ENCODE measurements around the gene GADD45B. TPM values are rescaled to one million over a fixed set of nuclear protein-coding genes. Genes with fewer than 3 reads are reported as not detected.
"Not testable (repeated sequence)": the region's sequence is repeated elsewhere in the genome, so short reads cannot be mapped to it uniquely, and the experiment has no call there.

The GADD45B gene
- total and polyA plus RNA-seq, 8 donors, result 7.5 to 73.5 (median 14.4) TPM

DNA sequence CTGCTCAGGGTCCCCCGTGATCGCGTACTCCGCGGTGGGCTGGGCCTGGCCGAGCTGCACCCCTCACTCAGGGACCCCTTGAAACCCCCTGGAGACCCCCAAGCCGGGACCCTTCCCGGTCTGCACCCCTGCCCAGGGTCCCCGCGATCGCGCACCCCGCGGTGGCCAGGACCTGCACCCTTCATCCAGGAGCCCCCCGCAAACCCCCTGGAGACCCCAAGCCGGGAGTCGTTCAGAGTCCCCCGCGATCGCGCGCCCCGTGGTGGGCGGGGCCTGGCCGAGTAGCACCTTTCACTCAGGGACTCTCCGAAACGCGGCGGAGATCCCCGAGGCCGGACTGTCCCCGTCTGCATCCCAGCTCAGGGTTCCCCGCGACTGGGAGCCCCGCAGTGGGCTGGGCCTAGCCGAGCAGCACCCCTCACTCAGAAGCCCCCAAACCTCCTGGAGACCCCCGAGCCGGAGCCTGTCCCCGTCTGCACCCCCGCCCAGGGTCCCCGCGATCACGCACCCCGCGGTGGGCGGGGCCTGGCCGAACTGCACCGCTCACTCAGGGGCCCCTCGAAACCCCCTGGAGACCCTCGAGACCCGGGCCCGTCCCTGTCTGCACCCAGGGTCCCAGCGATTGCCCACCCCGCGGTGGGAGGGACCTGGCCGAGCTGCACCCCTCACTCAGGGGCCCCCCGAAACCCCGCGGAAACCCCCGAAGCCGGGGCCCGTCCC lies 19.9 kb upstream of the GADD45B start:
- peak overlapping the region in 1 of 2 donors; percentile 63 for H3K27ac ChIP-seq
- ATAC-seq (peak; percentile 33), DNase-seq (peak in 2 of 4 donors; percentile 45 to 88)
- peak overlapping the region; percentile 78 to 92 for H3K4me3 ChIP-seq
- peaks cover 0 to 8% of the 10 kb centered on the region in 2 donors for H3K36me3 ChIP-seq
- intact Hi-C loops (cut with DNase I), result no loop called here
- H3K9me3 ChIP-seq, result no peaks in the 10 kb centered on the region
- TF ChIP-seq, protein P1, sequence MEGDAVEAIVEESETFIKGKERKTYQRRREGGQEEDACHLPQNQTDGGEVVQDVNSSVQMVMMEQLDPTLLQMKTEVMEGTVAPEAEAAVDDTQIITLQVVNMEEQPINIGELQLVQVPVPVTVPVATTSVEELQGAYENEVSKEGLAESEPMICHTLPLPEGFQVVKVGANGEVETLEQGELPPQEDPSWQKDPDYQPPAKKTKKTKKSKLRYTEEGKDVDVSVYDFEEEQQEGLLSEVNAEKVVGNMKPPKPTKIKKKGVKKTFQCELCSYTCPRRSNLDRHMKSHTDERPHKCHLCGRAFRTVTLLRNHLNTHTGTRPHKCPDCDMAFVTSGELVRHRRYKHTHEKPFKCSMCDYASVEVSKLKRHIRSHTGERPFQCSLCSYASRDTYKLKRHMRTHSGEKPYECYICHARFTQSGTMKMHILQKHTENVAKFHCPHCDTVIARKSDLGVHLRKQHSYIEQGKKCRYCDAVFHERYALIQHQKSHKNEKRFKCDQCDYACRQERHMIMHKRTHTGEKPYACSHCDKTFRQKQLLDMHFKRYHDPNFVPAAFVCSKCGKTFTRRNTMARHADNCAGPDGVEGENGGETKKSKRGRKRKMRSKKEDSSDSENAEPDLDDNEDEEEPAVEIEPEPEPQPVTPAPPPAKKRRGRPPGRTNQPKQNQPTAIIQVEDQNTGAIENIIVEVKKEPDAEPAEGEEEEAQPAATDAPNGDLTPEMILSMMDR (IDR thresholded peaks at IDR 0.05), result no peak
- H3K27me3 ChIP-seq, result no peaks in the 10 kb centered on the region
- H3K4me1 ChIP-seq, result peaks cover 0 to 25% of the 10 kb centered on the region in 2 donors

- Histone ChIP-seq H3K4me3 (peak overlapping the region; percentile 22 to 92), H3K9me3 (no peaks in the 10 kb centered on the region), H3K27me3 (peaks cover 0 to 5% of the 10 kb centered on the region in 2 donors), H3K27ac (peak overlapping the region; percentile 82), H3K4me1 (peaks cover 6 to 40% of the 10 kb centered on the region in 2 donors), H3K36me3 (no peaks in the 10 kb centered on the region)
- ATAC-seq (no peak), DNase-seq (no peak)
- intact Hi-C loops (cut with DNase I), result no loop called here
- TF ChIP-seq, protein P1 (IDR thresholded peaks at IDR 0.05), result no peak
Measured at GRCh38 chr19:2457394-2458037, 18.4 kb upstream of the GADD45B start.

GRCh38 chr19:2458054-2458453 lies 17.9 kb upstream of the GADD45B start:
- TF ChIP-seq, protein P1 (IDR thresholded peaks at IDR 0.05), result no peak
- peaks cover 0 to 5% of the 10 kb centered on the region in 2 donors for H3K27me3 ChIP-seq
- no peak overlapping the region for H3K4me3 ChIP-seq
- H3K9me3 ChIP-seq, result no peaks in the 10 kb centered on the region
- H3K27ac ChIP-seq, result no peak overlapping the region
- peaks cover 6 to 44% of the 10 kb centered on the region in 2 donors for H3K4me1 ChIP-seq
- ATAC-seq, result no peak
- no peaks in the 10 kb centered on the region for H3K36me3 ChIP-seq
- intact Hi-C loops (cut with DNase I), result no loop called here
- no peak for DNase-seq

GRCh38 chr19:2458776-2459175 lies 17.2 kb upstream of the GADD45B start:
- H3K9me3 ChIP-seq; H3K27ac ChIP-seq; H3K4me3 ChIP-seq; DNase-seq; intact Hi-C loops (cut with DNase I); ATAC-seq; H3K27me3 ChIP-seq; H3K36me3 ChIP-seq: not testable (repeated sequence)
- peaks cover 6 to 44% of the 10 kb centered on the region in 2 donors for H3K4me1 ChIP-seq

DNA sequence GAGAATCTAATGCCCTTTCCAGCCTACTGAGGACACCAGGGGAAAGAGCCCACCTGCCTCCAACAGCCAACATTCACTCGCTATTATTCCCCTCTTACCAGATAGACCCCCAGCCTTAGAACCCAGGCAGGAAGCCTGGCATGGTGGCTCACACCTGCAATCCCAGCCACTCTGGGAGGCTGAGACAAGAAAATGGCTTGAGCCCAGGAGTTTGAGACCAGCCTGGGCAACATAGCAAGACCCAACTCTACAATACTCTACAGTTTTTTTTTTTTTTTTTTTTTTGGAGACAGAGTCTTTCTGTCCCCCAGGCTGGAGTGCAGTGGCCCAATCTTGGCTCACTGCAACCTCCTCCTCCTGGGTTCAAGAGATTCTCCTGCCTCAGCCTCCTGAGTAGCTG lies 15.7 kb upstream of the GADD45B start:
- Histone ChIP-seq H3K4me3 (no peak overlapping the region), H3K36me3 (no peaks in the 10 kb centered on the region), H3K27me3 (peaks cover 0 to 5% of the 10 kb centered on the region in 2 donors), H3K27ac (no peak overlapping the region), H3K4me1 (peaks cover 6 to 36% of the 10 kb centered on the region in 2 donors), H3K9me3 (no peaks in the 10 kb centered on the region)
- TF ChIP-seq, protein P1 (IDR thresholded peaks at IDR 0.05), result no peak
- intact Hi-C loops (cut with DNase I), result no loop called here
- no peak for ATAC-seq
- DNase-seq, result no peak

Measured in left lung (tissue), 10 donors.